Right cardiac atrium (tissue), 5 donors: ENCODE results near the gene EDDM13. TPM values are rescaled to one million over a fixed set of nuclear protein-coding genes. Genes with fewer than 3 reads are reported as not detected.

Source experiments
- ATAC-seq, 2 donors: fragments of 200-7000 bp; cut with Tn5 transposase; one replicate each; pipeline versions ENCODE4 v1.8.0 to v1.9.1; 2020; ENCODE audit warnings: moderate library complexity in 2 of 2, mild to moderate bottlenecking in 1 of 2
- DNase-seq, 3 donors: peaks; one replicate each; pipeline ENCODE4 v3.0.0-alpha.2; 2020
- H3K27ac ChIP-seq: one replicate; pipeline ENCODE4 v1.5.1; 2013; ENCODE audit warnings: mild to moderate bottlenecking, low read length, control low read depth, moderate library complexity
- H3K27me3 ChIP-seq: one replicate; pipeline ENCODE4 v1.6.1; 2013; ENCODE audit not compliant: control insufficient read depth, insufficient read depth
- H3K4me1 ChIP-seq: one replicate; pipeline ENCODE4 v1.6.1; 2013; ENCODE audit warnings: low read length; ENCODE audit not compliant: control insufficient read depth, insufficient read depth
- H3K4me3 ChIP-seq: one replicate; pipeline ENCODE4 v1.5.1; 2013; ENCODE audit warnings: low read length, control low read depth
- H3K9me3 ChIP-seq: one replicate; pipeline ENCODE4 v1.6.1; 2013; ENCODE audit warnings: low read length; ENCODE audit not compliant: control insufficient read depth
- WGBS: extraction: QIAGEN DNeasy Blood & Tissue Kit; methylation state at CpG from one replicate; pipeline ENCODE4 v1.1.7; 2013; 5-methylcytosine and 5-hydroxymethylcytosine counted together
- intact Hi-C, 4 donors: fragments of 100-400 bp; cut with DNase I; formaldehyde crosslinking; loops; one replicate each; pipeline versions ENCODE4 v1.11.0 to v1.14.0; 2022 to 2023
- polyA plus RNA-seq: library from polyadenylated mRNA; stranded (reverse); fragments of 200-250 nt; gene quantifications from one replicate; pipeline ENCODE4 v1.2.3, GENCODE V29; 2013
- total RNA-seq, 4 donors: library from RNA; stranded (reverse); fragmentation: NEBNext Ultra II Directional; extraction: Animal tissue kit (Norgen Biotek cat#: 25700); gene quantifications; one replicate each; pipeline ENCODE4 v1.2.1, GENCODE V29; 2021
- donor health status: healthy with polysubstance abuse.
- donor health status: DM: no; HTN: yes; CAD: no.
- donor health status: DM: no; HTN: no; CAD: no.
- donor health status: DM: no; HTN: yes; CAD: no; lungs with severe emphysema.
- donor health status: DM: yes; HTN: yes; CAD: no.

The EDDM13 gene
- total and polyA plus RNA-seq, 5 donors = 0.32 TPM; not detected in 4

- Histone ChIP-seq H3K27ac (no peak overlapping the region), H3K9me3 (no peaks in the 10 kb centered on the region), H3K27me3 (no peaks in the 10 kb centered on the region), H3K4me3 (no peak overlapping the region), H3K4me1 (peaks cover 5% of the 10 kb centered on the region)
- intact Hi-C loops = no loop called here
- ATAC-seq = no peak
- 69% methylated on average over 4 of the region's 4 CpGs for WGBS
- no peak for DNase-seq
Observed at GRCh38 chr19:56312342-56312741, 39.8 kb downstream of the EDDM13 start.

- intact Hi-C loops = no loop called here
- Histone ChIP-seq H3K9me3 (no peaks in the 10 kb centered on the region), H3K4me3 (no peak overlapping the region), H3K27me3 (no peaks in the 10 kb centered on the region), H3K4me1 (peaks cover 5% of the 10 kb centered on the region), H3K27ac (no peak overlapping the region)
- no peak for ATAC-seq
- 79% methylated on average over 10 of the region's 10 CpGs for WGBS
- no peak for DNase-seq
Observed at GRCh38 chr19:56312787-56313657, 40.5 kb downstream of the EDDM13 start.

GRCh38 chr19:56314018-56314380 lies 41.5 kb downstream of the EDDM13 start:
- Histone ChIP-seq H3K9me3 (no peaks in the 10 kb centered on the region), H3K4me1 (peaks cover 5% of the 10 kb centered on the region), H3K27me3 (no peaks in the 10 kb centered on the region), H3K27ac (peak overlapping the region; percentile 90), H3K4me3 (peak overlapping the region; percentile 78)
- peak in 1 of 2 donors; percentile 2 for ATAC-seq
- intact Hi-C loops = no loop called here
- DNase-seq = no peak
- 1% methylated on average over 9 of the region's 9 CpGs for WGBS

GRCh38 chr19:56314381-56315076 lies 42.0 kb downstream of the EDDM13 start, which contains the start of gene ZSCAN5A:
Gene ZSCAN5A (minus strand): TSS chr19:56314839. CDS start chr19:56225046, 89,793 bp downstream.
- DNase-seq = peak; percentile 98 to 99 (median 98)
- WGBS = under 1% methylated on average over 47 of the region's 47 CpGs
- Histone ChIP-seq H3K27ac (peak within 1 kb of the TSS; percentile 99), H3K27me3 (no peaks in the 10 kb centered on the region), H3K9me3 (no peaks in the 10 kb centered on the region), H3K4me3 (peak within 1 kb of the TSS; percentile 78), H3K4me1 (peaks cover 5% of the 10 kb centered on the region)
- ATAC-seq = peak; percentile 96
- intact Hi-C loops = no loop called here

GRCh38 chr19:56315077-56315828 lies 42.7 kb downstream of the EDDM13 start:
- peak overlapping the region; percentile 99 for H3K27ac ChIP-seq
- peak overlapping the region; percentile 78 for H3K4me3 ChIP-seq
- H3K27me3 ChIP-seq = no peaks in the 10 kb centered on the region
- peaks cover 5% of the 10 kb centered on the region for H3K4me1 ChIP-seq
- intact Hi-C loops = no loop called here
- peak; percentile 96 to 97 for ATAC-seq
- 1% methylated on average over 37 of the region's 37 CpGs for WGBS
- H3K9me3 ChIP-seq = no peaks in the 10 kb centered on the region
- peak; percentile 94 to 97 (median 96) for DNase-seq

- intact Hi-C loops = no loop called here
- no peak overlapping the region for H3K27ac ChIP-seq
- 96% methylated on average over 5 of the region's 5 CpGs for WGBS
Observed at GRCh38 chr19:56316728-56317127, 44.2 kb downstream of the EDDM13 start.

GRCh38 chr19:56317749-56318148 lies 45.2 kb downstream of the EDDM13 start:
- WGBS = 62% methylated on average over 2 of the region's 2 CpGs
- ATAC-seq = no peak
- no peak for DNase-seq
- no peak overlapping the region for H3K4me3 ChIP-seq
- intact Hi-C loops = no loop called here
- no peaks in the 10 kb centered on the region for H3K9me3 ChIP-seq
- H3K27ac ChIP-seq = no peak overlapping the region
- H3K4me1 ChIP-seq = peaks cover 12% of the 10 kb centered on the region
- no peaks in the 10 kb centered on the region for H3K27me3 ChIP-seq

More at GRCh38 chr19:56316728-56317127, 44.2 kb downstream of the EDDM13 start:
- Histone ChIP-seq H3K4me3 (no peak overlapping the region), H3K4me1 (peaks cover 7% of the 10 kb centered on the region), H3K27me3 (no peaks in the 10 kb centered on the region), H3K9me3 (no peaks in the 10 kb centered on the region)
- DNase-seq (no peak), ATAC-seq (no peak)

- Histone ChIP-seq H3K4me3 (no peak overlapping the region), H3K9me3 (no peaks in the 10 kb centered on the region), H3K27me3 (no peaks in the 10 kb centered on the region), H3K4me1 (peaks cover 14% of the 10 kb centered on the region), H3K27ac (no peak overlapping the region)
- DNase-seq (no peak), ATAC-seq (no peak)
- intact Hi-C loops = no loop called here
- WGBS = 81% methylated on average over 3 of the region's 3 CpGs
Observed at GRCh38 chr19:56319991-56320390, 47.4 kb downstream of the EDDM13 start.

GRCh38 chr19:56321254-56321988 lies 48.9 kb downstream of the EDDM13 start:
- H3K27ac ChIP-seq = peak overlapping the region; percentile 80
- H3K4me1 ChIP-seq = peaks cover 12% of the 10 kb centered on the region
- no peaks in the 10 kb centered on the region for H3K9me3 ChIP-seq
- ATAC-seq (peak; percentile 77 to 90), DNase-seq (no peak)
- no peaks in the 10 kb centered on the region for H3K27me3 ChIP-seq
- 40% methylated on average over 8 of the region's 8 CpGs for WGBS
- no peak overlapping the region for H3K4me3 ChIP-seq
- intact Hi-C loops = no loop called here

GRCh38 chr19:56321989-56322440 lies 49.5 kb downstream of the EDDM13 start:
- H3K27ac ChIP-seq = peak overlapping the region; percentile 80
- peaks cover 12% of the 10 kb centered on the region for H3K4me1 ChIP-seq
- no peaks in the 10 kb centered on the region for H3K27me3 ChIP-seq
- no peak for ATAC-seq
- no peak for DNase-seq
- intact Hi-C loops = no loop called here
- H3K9me3 ChIP-seq = no peaks in the 10 kb centered on the region
- H3K4me3 ChIP-seq = no peak overlapping the region
- WGBS = 41% methylated on average over 7 of the region's 7 CpGs
